Hepatocyte (in vitro differentiated cells): ENCODE results near the gene MRPS24. TPM values are rescaled to one million over a fixed set of nuclear protein-coding genes. Genes with fewer than 3 reads are reported as not detected.
"Not testable (repeated sequence)": the region's sequence is repeated elsewhere in the genome, so short reads cannot be mapped to it uniquely, and the experiment has no call there.

Experiments used
- DNase-seq: peaks from one replicate; pipeline ENCODE4 v3.0.0-alpha.2; 2016; ENCODE audit warnings: low spot score
- H2AFZ ChIP-seq: fragments of 200-600 bp; sonication (generic); 2 replicates; pipeline ENCODE4 v1.6.0; 2016; ENCODE audit warnings: antibody characterized with exemption, mild to moderate bottlenecking
- H3K27ac ChIP-seq: fragments of 200-600 bp; sonication (generic); 2 replicates; pipeline ENCODE4 v1.5.1; 2016; ENCODE audit warnings: mild to moderate bottlenecking
- H3K27me3 ChIP-seq: fragments of 200-600 bp; sonication (generic); 2 replicates; pipeline ENCODE4 v1.6.1; 2016
- H3K36me3 ChIP-seq: fragments of 200-600 bp; sonication (generic); replicated peaks from 2 replicates; pipeline ENCODE4 v1.5.1; 2016; ENCODE audit warnings: low read depth; ENCODE audit not compliant: insufficient read depth
- H3K4me1 ChIP-seq: fragments of 200-600 bp; sonication (generic); 2 replicates; pipeline ENCODE4 v1.5.1; 2016; ENCODE audit warnings: mild to moderate bottlenecking, moderate library complexity; ENCODE audit not compliant: insufficient read depth
- H3K4me2 ChIP-seq: fragments of 200-600 bp; sonication (generic); 2 replicates; pipeline ENCODE4 v1.6.0; 2016
- H3K4me3 ChIP-seq: fragments of 200-600 bp; sonication (generic); 2 replicates; pipeline ENCODE4 v1.5.1; 2016; ENCODE audit warnings: mild to moderate bottlenecking
- H3K79me2 ChIP-seq: fragments of 200-600 bp; sonication (generic); 2 replicates; pipeline ENCODE4 v1.6.0; 2017; ENCODE audit warnings: mild to moderate bottlenecking
- H3K9me2 ChIP-seq: fragments of 200-600 bp; sonication (generic); replicated peaks from 2 replicates; pipeline ENCODE4 v1.6.0; 2017; ENCODE audit warnings: mild to moderate bottlenecking; ENCODE audit not compliant: insufficient read depth
- H3K9me3 ChIP-seq: fragments of 200-600 bp; sonication (generic); 2 replicates; pipeline ENCODE4 v1.5.1; 2016; ENCODE audit warnings: low read depth, mild to moderate bottlenecking
- H4K20me1 ChIP-seq: fragments of 200-600 bp; sonication (generic); 2 replicates; pipeline ENCODE4 v1.6.0; 2016; ENCODE audit warnings: mild to moderate bottlenecking; ENCODE audit not compliant: insufficient read depth, poor library complexity, severe bottlenecking
- CTCF ChIP-seq: fragments of 200-600 bp; sonication (generic); IDR thresholded peaks from 2 replicates; pipeline ENCODE4 v1.5.1; 2016; ENCODE audit warnings: antibody characterized with exemption, mild to moderate bottlenecking; ENCODE audit not compliant: poor library complexity
- EZH2 ChIP-seq: fragments of 200-600 bp; sonication (generic); IDR thresholded peaks from 2 replicates; pipeline ENCODE4 v1.6.1; 2016; ENCODE audit warnings: antibody characterized with exemption, mild to moderate bottlenecking, borderline replicate concordance
- EZH2phosphoT487 ChIP-seq: fragments of 200-600 bp; sonication (generic); IDR thresholded peaks from one replicate; pipeline ENCODE4 v1.6.1; 2018; ENCODE audit warnings: antibody characterized with exemption, mild to moderate bottlenecking, low read depth, moderate library complexity; ENCODE audit not compliant: unreplicated experiment, severe bottlenecking
- WGBS: methylation state at CpG from one replicate; pipeline ENCODE4 v1.1.6; 2016; ENCODE audit warnings: low lambda C conversion rate; ENCODE audit errors: missing lambda C conversion rate; 5-methylcytosine and 5-hydroxymethylcytosine counted together
- polyA plus RNA-seq: library from polyadenylated mRNA; unstranded; fragments of >200 nt; fragmentation: Nextera tagmentation; extraction: Ambion mirVana; gene quantifications from 2 replicates; pipeline ENCODE4 v1.2.1, GENCODE V29; 2016
- total RNA-seq: library from RNA; depleted of rRNA; stranded (reverse); fragments of >200 nt; gene quantifications from 2 replicates; pipeline ENCODE4 v1.2.3, GENCODE V29; 2014

Gene MRPS24
- total and polyA plus RNA-seq, 2 experiments from 2014 or later, result 72.4 to 150 TPM

DNA sequence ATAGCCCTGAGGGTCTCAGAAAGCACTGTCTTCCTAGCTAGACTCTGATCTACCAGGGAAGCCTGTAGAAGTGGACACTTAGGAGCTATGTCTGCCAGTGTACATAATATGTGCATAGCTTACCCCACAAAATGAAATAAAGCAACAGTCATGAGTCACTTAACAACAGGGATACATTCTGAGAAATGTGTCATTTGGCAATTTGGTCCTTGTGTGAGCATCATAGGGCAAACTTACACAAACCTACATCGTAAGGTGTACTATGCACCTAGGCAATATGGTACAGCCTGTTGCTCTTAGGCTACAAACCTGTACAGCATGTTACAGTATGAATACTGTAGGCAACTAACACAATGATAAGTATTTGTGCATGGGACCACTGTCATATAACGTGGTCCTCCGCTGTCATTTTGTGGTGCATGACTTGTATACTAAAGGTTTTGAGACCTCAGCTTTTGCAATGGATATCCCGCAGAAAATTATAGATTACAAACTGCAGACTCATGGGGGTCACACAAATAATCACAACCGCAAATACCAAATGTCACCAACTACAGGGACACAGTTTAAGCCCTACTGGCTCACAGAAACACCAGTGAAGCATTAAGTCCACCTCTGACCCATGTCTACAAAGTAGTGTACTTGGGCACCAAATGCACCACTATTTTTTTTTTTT is 35.4 kb upstream of the MRPS24 start:
- Histone ChIP-seq H3K9me3 (no peaks in the 10 kb centered on the region), H3K27me3 (no peaks in the 10 kb centered on the region), H3K4me2 (peak overlapping the region; percentile 80), H3K27ac (peak overlapping the region; percentile 97), H3K4me3 (no peak overlapping the region), H3K79me2 (peaks cover 66% of the 10 kb centered on the region), H3K4me1 (peaks cover 8% of the 10 kb centered on the region), H4K20me1 (peaks cover 35% of the 10 kb centered on the region), H3K9me2 (no peaks in the 10 kb centered on the region), H2AFZ (no peak overlapping the region), H3K36me3 (no peaks in the 10 kb centered on the region)
- DNase-seq, result no peak
- 91% methylated on average over 5 of the region's 5 CpGs for WGBS
- TF ChIP-seq EZH2phosphoT487, result no peak
- no peak for TF ChIP-seq CTCF
- TF ChIP-seq EZH2, result no peak

GRCh38 chr7:43902542-43903054 is 33.3 kb upstream of the MRPS24 start:
- Histone ChIP-seq H4K20me1 (peaks cover 48% of the 10 kb centered on the region), H3K4me3 (no peak overlapping the region), H3K27ac (no peak overlapping the region), H3K27me3 (no peaks in the 10 kb centered on the region), H3K9me2 (no peaks in the 10 kb centered on the region), H3K79me2 (peaks cover 87% of the 10 kb centered on the region), H3K4me2 (no peak overlapping the region), H3K4me1 (peaks cover 8% of the 10 kb centered on the region), H3K36me3 (no peaks in the 10 kb centered on the region), H3K9me3 (no peaks in the 10 kb centered on the region), H2AFZ (no peak overlapping the region)
- TF ChIP-seq EZH2phosphoT487, result no peak
- TF ChIP-seq EZH2, result no peak
- TF ChIP-seq CTCF, result no peak
- DNase-seq, result no peak
- 92% methylated on average over 5 of the region's 5 CpGs for WGBS

DNA sequence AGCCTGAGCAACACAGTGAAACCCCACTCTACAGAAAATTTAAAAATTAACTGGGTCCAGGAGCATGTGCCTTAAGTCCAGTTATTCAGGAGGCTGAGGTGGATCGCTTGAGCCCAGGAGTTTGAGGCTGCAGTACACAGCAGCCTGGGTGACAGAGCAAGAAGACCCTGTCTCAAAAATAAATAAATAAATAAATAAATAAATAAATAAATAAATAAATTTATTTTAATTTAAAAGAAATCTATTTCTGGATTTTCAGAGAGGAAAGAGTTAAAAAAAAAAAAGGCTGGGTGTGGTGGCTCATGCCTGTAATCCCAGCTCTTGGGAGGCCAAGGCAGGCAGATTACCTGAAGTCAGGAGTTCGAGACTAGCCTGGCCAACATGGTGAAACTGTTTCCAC is 29.3 kb upstream of the MRPS24 start:
- H3K4me1 ChIP-seq, H2AFZ ChIP-seq, H3K36me3 ChIP-seq, H3K9me3 ChIP-seq, H3K27ac ChIP-seq, H3K27me3 ChIP-seq, H3K4me2 ChIP-seq, H3K9me2 ChIP-seq, DNase-seq, H3K4me3 ChIP-seq: not testable (repeated sequence)
- H4K20me1 ChIP-seq, result peaks cover 38% of the 10 kb centered on the region
- H3K79me2 ChIP-seq, result peaks cover 100% of the 10 kb centered on the region
- 88% methylated on average over 2 of the region's 2 CpGs for WGBS

- Histone ChIP-seq H3K9me2 (no peaks in the 10 kb centered on the region), H4K20me1 (peaks cover 34% of the 10 kb centered on the region)
Observed at GRCh38 chr7:43895847-43896415, 26.6 kb upstream of the MRPS24 start.

More at GRCh38 chr7:43895847-43896415, 26.6 kb upstream of the MRPS24 start:
- Histone ChIP-seq H3K9me3 (no peaks in the 10 kb centered on the region), H3K4me3 (no peak overlapping the region), H2AFZ (no peak overlapping the region), H3K4me1 (peaks cover 8% of the 10 kb centered on the region), H3K27me3 (no peaks in the 10 kb centered on the region), H3K27ac (no peak overlapping the region), H3K79me2 (peaks cover 100% of the 10 kb centered on the region), H3K4me2 (no peak overlapping the region), H3K36me3 (no peaks in the 10 kb centered on the region)
- 93% methylated on average over 8 of the region's 8 CpGs for WGBS
- no peak for DNase-seq
- TF ChIP-seq CTCF (no peak), EZH2 (no peak), EZH2phosphoT487 (no peak)
